22Rv1 (cell line): ENCODE measurements around the gene RILPL2.

Experiments used
- H3K27ac ChIP-seq: fragments of 450-650 bp; 2 replicates; pipeline ENCODE4 v1.5.1; 2017
- ZFX ChIP-seq: fragments of 450-650 bp; IDR thresholded peaks from 2 replicates; pipeline ENCODE4 v1.6.1; 2017; ENCODE audit warnings: antibody characterized with exemption, borderline replicate concordance
- TF ChIP-seq, protein P1 (sequence below): fragments of 450-650 bp; IDR thresholded peaks from 2 replicates; pipeline ENCODE4 v1.5.1; 2017; ENCODE audit warnings: mild to moderate bottlenecking

RILPL2 gene

DNA sequence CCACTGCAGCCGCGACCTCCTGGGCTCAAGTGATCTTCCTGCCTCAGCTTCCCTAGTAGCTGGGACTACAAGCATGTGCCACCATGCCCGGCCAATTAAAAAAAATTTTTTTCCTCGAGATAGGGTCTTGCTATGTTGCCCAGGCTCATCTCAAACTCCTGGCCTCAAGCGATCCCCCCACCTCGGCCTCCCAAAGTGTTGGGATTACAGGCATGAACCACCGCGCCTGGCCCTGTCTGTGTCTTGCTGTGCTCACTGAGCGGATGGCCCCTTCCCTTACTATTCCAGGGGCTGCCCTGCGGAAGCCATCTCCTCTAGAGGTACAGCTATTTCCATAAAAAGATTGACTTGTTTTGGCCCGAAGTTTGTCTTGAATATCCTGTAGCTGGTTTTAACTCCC, 41.6 kb upstream of the RILPL2 start:
- TF ChIP-seq, protein P1, sequence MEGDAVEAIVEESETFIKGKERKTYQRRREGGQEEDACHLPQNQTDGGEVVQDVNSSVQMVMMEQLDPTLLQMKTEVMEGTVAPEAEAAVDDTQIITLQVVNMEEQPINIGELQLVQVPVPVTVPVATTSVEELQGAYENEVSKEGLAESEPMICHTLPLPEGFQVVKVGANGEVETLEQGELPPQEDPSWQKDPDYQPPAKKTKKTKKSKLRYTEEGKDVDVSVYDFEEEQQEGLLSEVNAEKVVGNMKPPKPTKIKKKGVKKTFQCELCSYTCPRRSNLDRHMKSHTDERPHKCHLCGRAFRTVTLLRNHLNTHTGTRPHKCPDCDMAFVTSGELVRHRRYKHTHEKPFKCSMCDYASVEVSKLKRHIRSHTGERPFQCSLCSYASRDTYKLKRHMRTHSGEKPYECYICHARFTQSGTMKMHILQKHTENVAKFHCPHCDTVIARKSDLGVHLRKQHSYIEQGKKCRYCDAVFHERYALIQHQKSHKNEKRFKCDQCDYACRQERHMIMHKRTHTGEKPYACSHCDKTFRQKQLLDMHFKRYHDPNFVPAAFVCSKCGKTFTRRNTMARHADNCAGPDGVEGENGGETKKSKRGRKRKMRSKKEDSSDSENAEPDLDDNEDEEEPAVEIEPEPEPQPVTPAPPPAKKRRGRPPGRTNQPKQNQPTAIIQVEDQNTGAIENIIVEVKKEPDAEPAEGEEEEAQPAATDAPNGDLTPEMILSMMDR = no peak
- TF ChIP-seq ZFX = no peak

GRCh38 chr12:123475246-123475703, 38.8 kb upstream of the RILPL2 start:
- TF ChIP-seq ZFX = no peak
- TF ChIP-seq, protein P1 = no peak
- 0 out of 2 replicates have a peak overlapping the region, but pooled peaks have one; percentile 9 for H3K27ac ChIP-seq

More for the DNA sequence above, 41.6 kb upstream of the RILPL2 start:
- no peak overlapping the region for H3K27ac ChIP-seq

DNA sequence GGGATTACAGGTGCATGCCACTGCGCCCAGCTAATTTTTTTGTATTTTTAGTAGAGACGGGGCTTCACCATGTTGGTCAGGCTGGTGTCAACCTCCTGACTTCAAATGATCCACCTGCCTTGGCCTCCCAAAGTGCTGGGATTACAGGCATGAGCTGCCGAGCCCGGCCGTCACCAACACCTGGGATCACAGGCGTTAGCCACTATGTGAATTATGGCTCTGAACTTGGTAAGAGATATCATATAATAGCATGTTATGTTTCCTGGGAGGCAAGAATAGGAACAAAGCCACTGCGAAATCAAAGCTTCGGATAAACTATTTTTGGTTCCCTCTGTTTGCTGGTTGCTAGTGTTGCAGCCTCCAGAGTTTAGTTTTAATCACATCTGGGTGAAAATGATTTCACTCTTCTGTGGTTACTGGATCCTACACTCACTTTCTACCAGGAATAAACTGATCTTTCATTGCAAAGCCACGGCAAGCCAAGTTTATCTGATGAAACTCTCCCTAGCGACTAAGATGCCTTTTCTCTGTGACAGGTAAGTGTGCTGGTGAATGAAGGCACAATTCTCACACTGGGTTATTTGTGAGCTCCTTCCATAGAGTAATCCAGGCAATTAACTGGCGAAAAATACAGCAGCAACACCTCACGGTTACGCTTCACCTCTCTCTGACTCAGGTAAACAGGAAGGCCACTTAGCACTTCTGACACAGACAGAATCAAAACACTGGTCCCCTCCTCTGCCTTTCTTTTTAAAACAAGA, 38.2 kb upstream of the RILPL2 start:
- TF ChIP-seq, protein P1 = no peak
- no peak for TF ChIP-seq ZFX
- H3K27ac ChIP-seq = 0 out of 2 replicates have a peak overlapping the region, but pooled peaks have one; percentile 9

DNA sequence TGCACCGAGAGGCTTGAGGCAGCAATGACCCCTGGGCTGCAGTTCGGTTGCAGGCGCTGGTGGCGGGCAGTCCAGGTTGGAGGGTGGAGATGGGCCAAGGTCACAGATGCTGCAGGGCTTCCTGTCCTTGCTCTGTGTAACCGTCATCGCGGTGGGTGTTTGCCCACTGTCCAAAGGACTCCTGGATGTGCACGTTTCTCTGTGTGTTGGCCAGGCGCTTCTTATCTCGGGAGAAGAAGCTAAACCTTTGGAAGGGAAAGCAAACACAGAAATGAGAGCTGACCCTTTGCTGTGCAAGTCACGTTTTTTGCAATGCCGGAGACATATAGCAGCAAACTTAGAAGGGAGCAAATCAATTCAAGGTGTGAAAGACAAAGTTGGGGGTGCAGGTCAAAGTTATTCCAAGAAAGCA, 36.0 kb upstream of the RILPL2 start:
- no peak for TF ChIP-seq ZFX
- TF ChIP-seq, protein P1 = no peak
- H3K27ac ChIP-seq = no peak overlapping the region

DNA sequence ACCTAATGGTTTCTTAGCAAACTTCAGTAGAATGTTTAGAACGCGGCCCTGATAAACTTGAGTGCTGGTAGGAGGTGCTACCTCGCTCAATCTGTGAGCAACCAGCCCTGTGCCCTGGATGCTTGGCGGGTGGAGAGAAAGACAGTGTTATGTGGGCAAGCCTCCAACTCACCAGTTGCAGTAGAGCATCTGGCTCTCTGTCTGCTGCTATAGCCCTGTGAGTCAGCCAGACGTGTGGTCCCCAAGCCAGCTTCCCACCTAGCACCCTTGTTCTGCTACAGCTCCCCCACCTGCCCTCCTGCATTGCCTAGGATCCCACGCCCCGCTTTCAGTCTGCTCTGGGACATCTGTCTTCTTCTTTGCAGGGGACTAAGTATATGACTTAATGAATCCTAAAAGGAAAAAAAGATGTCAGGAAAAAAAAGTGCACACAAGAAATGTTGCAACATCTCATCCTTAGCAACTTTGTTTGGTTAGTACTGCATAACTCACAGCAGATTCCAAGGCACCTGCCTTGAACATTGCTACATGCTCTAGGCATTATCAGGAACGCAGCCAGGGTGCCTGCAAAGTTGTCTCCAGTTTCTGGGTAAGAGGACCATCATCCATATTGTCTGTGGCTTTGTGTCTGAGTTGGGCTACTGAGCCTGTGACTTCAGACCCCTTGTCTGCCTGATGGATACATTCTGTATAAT, 35.0 kb upstream of the RILPL2 start:
- H3K27ac ChIP-seq = no peak overlapping the region
- TF ChIP-seq, protein P1 = no peak

GRCh38 chr12:123469978-123470377, 33.5 kb upstream of the RILPL2 start:
- H3K27ac ChIP-seq = no peak overlapping the region
- TF ChIP-seq, protein P1 = no peak
- no peak for TF ChIP-seq ZFX

GRCh38 chr12:123468786-123469185, 32.3 kb upstream of the RILPL2 start:
- no peak overlapping the region for H3K27ac ChIP-seq
- TF ChIP-seq ZFX = no peak
